Sigmoid colon (tissue), 7 donors: ENCODE data around the gene IRF5. TPM values are rescaled to one million over a fixed set of nuclear protein-coding genes. Genes with fewer than 3 reads are reported as not detected.

ENCODE experiments used
- DNase-seq: peaks from one replicate; pipeline ENCODE4 v3.0.0-alpha.2; 2019
- H3K27ac ChIP-seq, 4 donors: fragments of 200-600 bp; sonication (generic); one replicate each; pipeline ENCODE4 v1.5.1; 2016 to 2019; ENCODE audit warnings: mild to moderate bottlenecking in 1 of 4
- H3K27me3 ChIP-seq, 3 donors: fragments of 200-600 bp; sonication (generic); one replicate each; pipeline ENCODE4 v1.5.1; 2019; ENCODE audit warnings: mild to moderate bottlenecking in 1 of 3
- H3K36me3 ChIP-seq, 4 donors: fragments of 200-600 bp; sonication (generic); one replicate each; pipeline ENCODE4 v1.5.1; 2016 to 2019
- H3K4me1 ChIP-seq, 4 donors: fragments of 200-600 bp; sonication (generic); one replicate each; pipeline ENCODE4 v1.5.1; 2017 to 2019
- H3K4me3 ChIP-seq, 4 donors: fragments of 200-600 bp; sonication (generic); one replicate each; pipeline ENCODE4 v1.5.1; 2017 to 2019; ENCODE audit warnings: mild to moderate bottlenecking in 2 of 4, moderate library complexity in 1 of 4
- H3K9me3 ChIP-seq, 4 donors: fragments of 200-600 bp in 3 of 4; sonication (generic) in 3 of 4; one replicate each; pipeline versions ENCODE4 v1.5.1 to v1.6.1; 2013 to 2019
- CTCF ChIP-seq, 4 experiments: fragments of 450-650 bp in 3 of 4; fragments of 200-600 bp in 1 of 4; IDR thresholded peaks; one replicate each; pipeline ENCODE4 v1.5.1; 2016 to 2019; ENCODE audit warnings: antibody characterized with exemption in 4 of 4, mild to moderate bottlenecking in 3 of 4, moderate library complexity in 2 of 4
- EP300 ChIP-seq, 4 donors: sonication (generic); formaldehyde crosslinking; IDR thresholded peaks; one replicate each; pipeline ENCODE4 v1.6.1; 2017; ENCODE audit warnings: antibody characterized with exemption in 4 of 4
- POLR2A ChIP-seq, 2 donors: fragments of 450-650 bp; IDR thresholded peaks; one replicate each; pipeline ENCODE4 v1.6.1; 2016; ENCODE audit warnings: antibody characterized with exemption in 2 of 2, mild to moderate bottlenecking in 2 of 2, moderate library complexity in 2 of 2
- POLR2AphosphoS5 ChIP-seq, 4 donors: sonication (generic); formaldehyde crosslinking; IDR thresholded peaks; one replicate each; pipeline ENCODE4 v1.6.1; 2017; ENCODE audit warnings: antibody characterized with exemption in 4 of 4
- WGBS, 2 donors: extraction: QIAGEN DNeasy Blood & Tissue Kit; methylation state at CpG; one replicate each; pipeline ENCODE4 v1.1.7; 2013; 5-methylcytosine and 5-hydroxymethylcytosine counted together
- intact Hi-C: fragments of 100-400 bp; cut with DNase I; formaldehyde crosslinking; loops from one replicate; pipeline ENCODE4 v1.15.1; 2023
- polyA plus RNA-seq, 3 donors: library from polyadenylated mRNA; stranded (reverse); fragments of 200-250 nt; gene quantifications; one replicate each; pipeline ENCODE4 v1.2.3, GENCODE V29; 2013
- total RNA-seq, 4 donors: library from RNA; depleted of rRNA; stranded (reverse); fragments of >200 nt; gene quantifications; one replicate each; pipeline ENCODE4 v1.1.0, GENCODE V29; 2016
- donor health status: healthy with polysubstance abuse.
- donor health status: Bipolar disorder and iron deficiency.
- donor health status: healthy.

Gene IRF5
- total and polyA plus RNA-seq, 7 donors: 4.6 to 15.3 (median 6.6) TPM

GRCh38 chr7:128890306-128891109, 47.2 kb upstream of the IRF5 start:
- Histone ChIP-seq H3K27me3 (peaks cover 12 to 38% (median 19%) of the 10 kb centered on the region in 3 donors), H3K4me3 (peak overlapping the region in 3 of 4 donors; percentile 25 to 31 (median 31)), H3K4me1 (peaks cover 0 to 10% (median 6%) of the 10 kb centered on the region in 4 donors), H3K27ac (no peak overlapping the region), H3K9me3 (no peaks in the 10 kb centered on the region), H3K36me3 (no peaks in the 10 kb centered on the region)
- TF ChIP-seq POLR2AphosphoS5 (IDR thresholded peaks at IDR 0.05): no peak
- TF ChIP-seq EP300 (IDR thresholded peaks at IDR 0.05): no peak
- no peak for TF ChIP-seq POLR2A (IDR thresholded peaks at IDR 0.05)
- TF ChIP-seq CTCF (IDR thresholded peaks at IDR 0.05): no peak
- intact Hi-C loops: no loop called here
- DNase-seq: peak; percentile 67
- WGBS, 2 donors: 16 to 24% methylated on average over 67 of the region's 67 CpGs

- 21 to 38% methylated on average over 41 of the region's 41 CpGs for WGBS, 2 donors
- TF ChIP-seq POLR2A (IDR thresholded peaks at IDR 0.05) (no peak), CTCF (IDR thresholded peaks at IDR 0.05) (no peak), EP300 (IDR thresholded peaks at IDR 0.05) (no peak), POLR2AphosphoS5 (IDR thresholded peaks at IDR 0.05) (no peak)
- DNase-seq: peak; percentile 63
Measured at GRCh38 chr7:128891110-128891941, 46.4 kb upstream of the IRF5 start.

GRCh38 chr7:128891942-128892269, 45.8 kb upstream of the IRF5 start:
- peaks cover 0 to 10% (median 6%) of the 10 kb centered on the region in 4 donors for H3K4me1 ChIP-seq
- TF ChIP-seq CTCF (IDR thresholded peaks at IDR 0.05) (no peak), POLR2AphosphoS5 (IDR thresholded peaks at IDR 0.05) (no peak), POLR2A (IDR thresholded peaks at IDR 0.05) (no peak), EP300 (IDR thresholded peaks at IDR 0.05) (no peak)
- intact Hi-C loops: no loop called here
- no peaks in the 10 kb centered on the region for H3K9me3 ChIP-seq
- H3K27ac ChIP-seq: no peak overlapping the region
- H3K27me3 ChIP-seq: peaks cover 12 to 33% (median 19%) of the 10 kb centered on the region in 3 donors
- no peaks in the 10 kb centered on the region for H3K36me3 ChIP-seq
- no peak overlapping the region for H3K4me3 ChIP-seq
- 63 to 87% methylated on average over 11 of the region's 11 CpGs for WGBS, 2 donors
- DNase-seq: peak; percentile 53

More at GRCh38 chr7:128891110-128891941, 46.4 kb upstream of the IRF5 start:
- Histone ChIP-seq H3K4me3 (peak overlapping the region in 3 of 4 donors; percentile 25 to 31 (median 31)), H3K27me3 (peaks cover 12 to 38% (median 19%) of the 10 kb centered on the region in 3 donors), H3K4me1 (peaks cover 0 to 10% (median 6%) of the 10 kb centered on the region in 4 donors), H3K36me3 (no peaks in the 10 kb centered on the region), H3K27ac (no peak overlapping the region), H3K9me3 (no peaks in the 10 kb centered on the region)
- intact Hi-C loops: no loop called here

GRCh38 chr7:128892521-128893250, 45.0 kb upstream of the IRF5 start:
- DNase-seq: peak; percentile 56
- H3K27ac ChIP-seq: no peak overlapping the region
- no peaks in the 10 kb centered on the region for H3K9me3 ChIP-seq
- 35 to 83% methylated on average over 13 of the region's 13 CpGs for WGBS, 2 donors
- peaks cover 0 to 10% (median 6%) of the 10 kb centered on the region in 4 donors for H3K4me1 ChIP-seq
- H3K36me3 ChIP-seq: no peaks in the 10 kb centered on the region
- peaks cover 12 to 33% (median 19%) of the 10 kb centered on the region in 3 donors for H3K27me3 ChIP-seq
- H3K4me3 ChIP-seq: no peak overlapping the region
- no peak for TF ChIP-seq EP300 (IDR thresholded peaks at IDR 0.05)
- no peak for TF ChIP-seq CTCF (IDR thresholded peaks at IDR 0.05)
- no peak for TF ChIP-seq POLR2A (IDR thresholded peaks at IDR 0.05)
- TF ChIP-seq POLR2AphosphoS5 (IDR thresholded peaks at IDR 0.05): no peak
- intact Hi-C loops: no loop called here
